HG02678 (cell line): ENCODE data around the gene CORO2B.

Source experiments
- ATAC-seq: cut with Tn5 transposase; IDR thresholded peaks from one replicate; pipeline ENCODE4 v1.9.1; 2021; ENCODE audit warnings: mild to moderate bottlenecking, moderate library complexity; ENCODE audit not compliant: unreplicated experiment

The CORO2B gene

DNA sequence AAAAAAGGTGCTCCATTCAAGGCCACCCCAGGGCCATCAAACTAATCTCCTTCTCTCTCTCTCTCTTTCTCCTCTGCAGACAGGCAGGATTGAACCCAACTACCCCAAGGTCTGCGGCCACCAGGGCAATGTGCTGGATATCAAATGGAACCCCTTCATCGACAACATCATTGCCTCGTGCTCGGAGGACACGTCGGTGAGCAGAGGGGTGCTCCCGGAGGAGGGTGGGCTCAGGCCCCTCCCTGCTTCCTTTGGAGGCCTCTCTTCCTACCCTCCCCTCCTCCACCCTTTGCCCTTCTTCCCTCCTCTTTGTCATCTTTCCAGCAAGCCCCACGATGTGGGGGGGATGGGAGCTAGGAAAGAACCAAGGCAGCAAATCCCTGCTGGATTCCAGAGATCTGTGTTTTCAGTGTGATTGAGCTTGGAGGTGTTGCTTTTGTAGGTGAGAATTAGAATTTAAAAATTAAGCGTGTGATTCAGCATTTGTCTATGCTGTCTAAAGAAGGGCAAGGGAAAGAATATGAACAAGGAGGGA, 116.3 kb downstream of the CORO2B start:
- no peak for ATAC-seq

DNA sequence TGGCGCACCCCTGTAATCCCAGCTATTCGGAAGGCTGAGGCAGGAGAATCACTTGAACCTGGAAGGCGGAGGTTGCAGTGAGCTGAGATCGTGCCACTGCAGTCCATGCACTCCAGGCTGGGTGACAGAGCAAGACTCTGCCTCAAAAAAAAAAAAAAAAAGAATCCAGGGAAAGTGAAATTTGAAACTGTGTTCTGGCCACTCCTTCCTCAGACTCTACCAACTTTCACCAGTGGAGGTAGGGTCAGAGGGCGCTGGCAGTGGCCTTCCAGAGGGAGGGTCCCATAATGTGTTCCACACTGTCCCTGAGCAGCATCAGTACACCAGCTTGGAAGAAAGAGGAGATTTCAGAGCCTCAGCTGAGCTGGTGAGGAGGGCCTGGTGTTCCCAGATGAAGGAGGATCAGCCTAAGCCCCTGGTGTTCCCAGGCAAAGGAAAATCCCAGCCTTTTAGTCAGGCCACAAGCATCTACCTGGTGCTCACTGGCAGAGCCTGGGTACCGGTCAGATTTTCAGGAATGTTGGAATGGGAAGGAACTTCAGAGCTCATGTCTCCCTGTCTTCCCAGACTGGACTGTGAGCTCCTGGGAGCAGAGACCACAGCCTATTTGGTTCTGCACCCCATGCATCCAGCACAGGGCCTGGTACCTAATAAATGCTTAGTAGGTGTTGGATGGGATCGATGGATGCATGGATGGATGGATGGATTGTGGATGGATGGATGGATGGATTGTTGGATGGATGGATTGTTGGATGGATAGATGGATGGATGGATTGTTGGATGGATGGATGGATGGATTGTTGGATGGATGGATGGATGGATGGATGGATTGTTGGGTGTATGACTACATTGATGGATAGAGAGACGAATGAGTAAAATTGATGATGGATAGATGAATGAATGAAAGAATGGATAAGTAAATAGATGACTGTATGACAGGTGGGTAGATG, 117.9 kb downstream of the CORO2B start:
- no peak for ATAC-seq

DNA sequence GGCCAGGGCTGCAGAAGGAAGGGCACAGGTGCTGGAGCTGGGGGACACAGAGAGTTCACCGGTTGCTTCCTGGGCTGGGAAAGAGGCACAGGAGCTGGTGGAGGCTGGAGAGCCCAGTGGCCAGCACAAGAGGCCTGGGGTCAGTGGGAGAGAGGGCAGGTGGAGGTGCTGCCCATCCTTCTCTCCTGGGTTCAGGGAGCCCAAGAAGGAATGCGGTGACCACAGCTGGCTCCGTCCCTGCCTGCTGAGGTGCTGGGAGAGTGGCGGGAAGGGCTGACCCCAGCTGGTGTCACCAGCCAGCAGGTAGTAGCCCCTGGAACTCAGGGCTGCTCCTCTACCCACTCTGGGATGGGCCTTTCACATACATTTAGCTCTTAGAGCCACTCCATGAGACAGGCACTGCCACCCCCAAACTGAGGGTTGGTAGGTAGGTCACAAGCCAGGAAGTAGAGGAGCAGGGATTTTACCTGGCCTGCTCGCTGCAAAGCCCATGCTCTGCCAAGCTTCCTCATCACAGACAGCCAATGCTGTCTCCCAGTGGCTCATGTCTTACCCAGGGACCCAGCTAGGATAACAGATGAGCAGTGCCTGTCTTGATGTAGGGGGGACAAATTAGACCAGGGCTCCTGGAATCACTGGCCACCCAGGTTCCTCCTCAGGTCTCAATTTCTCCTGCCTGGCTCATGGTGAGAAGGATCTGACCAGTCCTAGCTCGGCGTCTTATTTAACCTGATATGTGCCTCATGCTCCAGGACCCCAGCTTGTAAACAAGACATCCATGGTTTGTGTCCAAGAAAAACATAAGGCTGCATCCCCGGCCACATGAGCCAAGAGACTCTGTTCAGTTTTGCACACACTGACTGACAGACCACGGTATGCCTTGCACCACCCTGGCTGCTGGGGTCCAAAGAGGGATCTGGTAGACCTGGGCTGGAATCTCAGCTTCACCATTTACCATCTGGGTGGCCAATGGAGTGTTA, 119.2 kb downstream of the CORO2B start:
- ATAC-seq, result no peak

GRCh38 chr15:68698708-68699107, 119.9 kb downstream of the CORO2B start:
- no peak for ATAC-seq

GRCh38 chr15:68699124-68699880, 120.5 kb downstream of the CORO2B start:
- no peak for ATAC-seq

- no peak for ATAC-seq
Measured at GRCh38 chr15:68699881-68700454, 121.2 kb downstream of the CORO2B start.

DNA sequence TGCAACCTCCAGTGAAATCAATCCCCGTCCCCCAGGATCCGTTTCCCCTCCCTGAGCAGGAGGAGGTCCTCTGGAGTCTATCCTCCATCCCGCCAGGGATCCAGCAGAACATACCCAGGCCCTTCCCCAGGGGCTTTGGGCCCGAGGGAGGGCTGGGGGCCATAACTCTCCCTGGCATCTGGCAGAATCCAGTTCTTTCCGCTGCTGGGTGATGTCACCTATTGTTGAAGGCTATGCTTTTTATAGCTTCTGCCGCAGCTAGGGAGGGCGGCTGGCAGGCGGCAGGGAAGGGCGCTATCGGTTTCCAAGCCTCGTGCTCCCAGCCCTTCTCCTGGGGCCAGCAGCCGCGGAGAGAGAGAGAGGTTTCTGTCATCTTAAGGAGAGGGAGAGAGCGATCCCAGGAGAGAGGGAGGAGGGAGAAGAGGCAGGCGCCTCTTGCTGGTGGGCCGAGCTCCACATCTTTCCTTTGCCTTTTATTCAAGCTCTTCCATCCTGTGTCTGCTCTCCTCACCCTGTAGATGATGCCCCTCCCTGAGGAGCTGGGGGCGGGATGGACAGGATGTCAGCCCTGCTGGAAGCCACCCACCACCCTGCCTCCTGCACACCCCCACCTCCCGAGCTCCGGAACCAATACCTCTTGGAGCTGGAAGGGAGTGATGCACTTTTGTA, 121.8 kb downstream of the CORO2B start:
- ATAC-seq, result no peak

DNA sequence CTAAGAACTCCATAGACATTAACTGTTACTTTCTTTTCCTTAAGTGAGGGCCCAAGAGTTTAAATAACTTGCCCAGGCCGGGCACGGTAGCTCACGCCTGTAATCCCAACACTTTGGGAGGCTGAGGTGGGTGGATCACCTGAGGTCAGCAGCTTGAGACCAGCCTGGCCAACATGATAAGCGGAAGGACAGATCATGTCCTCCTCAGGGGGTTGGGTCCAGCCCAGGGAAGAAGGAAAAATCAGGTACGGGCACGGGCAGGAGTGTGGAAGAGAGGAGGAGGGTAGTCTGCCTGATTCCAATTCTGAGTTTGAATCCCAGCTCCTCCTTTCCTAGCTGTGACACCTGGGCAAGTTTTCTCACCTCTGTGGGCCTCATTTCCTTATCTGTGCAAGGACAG, 123.1 kb downstream of the CORO2B start:
- ATAC-seq, result no peak

GRCh38 chr15:68704496-68705021, 125.8 kb downstream of the CORO2B start:
- no peak for ATAC-seq

GRCh38 chr15:68706256-68706655, 127.5 kb downstream of the CORO2B start:
- no peak for ATAC-seq

DNA sequence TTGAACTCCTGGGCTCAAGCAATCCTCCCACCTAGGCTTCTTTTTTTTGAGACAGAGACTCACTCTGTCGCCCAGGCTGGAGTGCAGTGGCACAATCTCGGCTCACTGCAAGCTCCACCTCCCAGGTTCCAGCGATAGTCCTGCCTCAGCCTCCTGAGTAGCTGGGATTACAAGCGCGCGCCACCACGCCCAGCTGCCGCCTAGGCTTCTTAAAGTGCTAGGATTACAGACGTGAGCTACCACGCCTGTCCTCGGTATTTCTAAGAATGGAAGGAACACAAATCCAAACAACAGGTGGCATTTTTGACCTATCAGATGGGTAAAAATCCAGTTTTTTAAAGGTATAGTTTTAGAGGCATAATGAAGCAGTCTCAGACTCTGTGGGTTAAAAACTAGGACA, 128.1 kb downstream of the CORO2B start:
- ATAC-seq, result no peak

- ATAC-seq, result no peak
Measured at GRCh38 chr15:68707386-68707785, 128.6 kb downstream of the CORO2B start.

DNA sequence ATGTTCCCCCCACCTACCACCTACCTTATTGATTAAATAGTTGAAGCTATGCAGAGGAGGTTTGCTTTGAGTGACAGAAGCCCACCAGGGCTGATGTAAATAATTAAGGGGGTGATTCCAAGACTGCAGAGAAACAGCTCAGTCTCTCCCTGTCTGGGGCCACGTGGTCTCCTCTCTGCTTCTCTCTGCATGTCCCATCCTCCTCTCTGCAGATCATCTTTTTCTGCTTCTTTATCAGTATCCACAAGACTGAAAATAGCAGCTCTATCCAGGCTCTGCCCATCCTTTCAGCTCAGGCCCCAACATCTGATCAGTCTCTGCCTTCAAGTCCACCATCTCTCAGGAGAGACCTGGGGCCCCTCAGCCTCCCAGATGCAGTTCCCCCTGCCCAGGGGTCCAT, 131.1 kb downstream of the CORO2B start:
- no peak for ATAC-seq

- ATAC-seq, result no peak
Measured at GRCh38 chr15:68710536-68710935, 131.7 kb downstream of the CORO2B start.

GRCh38 chr15:68711406-68711805, 132.6 kb downstream of the CORO2B start:
- ATAC-seq, result no peak

DNA sequence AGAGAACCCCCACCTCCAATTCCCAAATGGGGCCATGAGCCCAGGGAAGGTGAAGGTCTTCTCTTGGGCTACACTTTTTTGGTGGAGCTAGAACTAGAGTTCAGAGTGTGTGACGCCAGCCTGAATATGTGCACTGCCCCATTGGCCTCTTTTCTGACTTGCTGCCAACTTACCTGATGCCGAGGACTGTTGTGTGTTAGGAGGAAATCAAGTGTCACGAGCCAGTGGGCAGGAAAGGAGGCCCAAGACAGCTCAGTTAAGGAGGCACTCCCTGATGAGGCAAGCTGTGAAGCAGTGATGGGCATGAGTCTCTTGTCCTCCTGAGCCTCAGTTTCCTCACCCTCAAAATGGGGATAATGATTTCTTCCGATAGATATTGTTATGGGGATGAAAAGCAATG, 134.1 kb downstream of the CORO2B start:
- ATAC-seq, result no peak

DNA sequence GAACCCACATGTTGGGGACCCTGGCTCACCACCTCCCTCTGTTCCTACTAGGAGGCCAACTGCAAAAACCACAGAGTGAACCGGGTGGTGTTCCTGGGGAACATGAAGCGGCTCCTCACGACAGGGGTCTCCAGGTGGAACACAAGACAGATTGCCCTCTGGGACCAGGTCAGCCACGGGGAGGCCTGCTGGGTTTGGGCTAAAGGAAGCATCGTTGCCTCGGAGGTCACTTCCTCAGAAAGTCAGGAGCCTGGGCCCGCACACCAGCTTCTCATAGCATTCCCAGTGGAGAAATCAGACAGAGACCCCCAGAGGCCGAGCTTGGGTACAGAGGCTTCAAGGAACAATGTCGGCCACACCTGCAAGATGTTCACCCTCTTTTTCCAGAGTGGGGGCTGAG, 135.1 kb downstream of the CORO2B start:
- ATAC-seq, result no peak

DNA sequence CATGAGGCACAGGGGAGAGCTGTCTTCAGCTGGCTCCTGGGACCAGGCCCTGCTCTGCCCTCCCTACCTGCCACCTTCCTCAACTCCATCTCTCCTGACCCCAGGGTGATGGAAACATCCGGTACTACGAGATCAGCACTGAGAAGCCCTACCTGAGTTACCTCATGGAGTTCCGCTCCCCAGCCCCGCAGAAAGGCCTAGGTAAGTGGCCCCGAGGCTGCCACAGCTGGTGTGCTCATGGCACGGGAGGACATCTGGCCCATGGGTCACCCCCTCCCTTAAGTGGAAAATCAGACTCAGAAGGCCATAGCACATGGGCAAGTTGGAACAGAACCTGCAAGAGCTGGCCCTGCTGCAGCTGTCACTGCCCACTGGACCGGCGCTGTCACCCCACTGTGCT, 136.3 kb downstream of the CORO2B start:
- ATAC-seq, result no peak

DNA sequence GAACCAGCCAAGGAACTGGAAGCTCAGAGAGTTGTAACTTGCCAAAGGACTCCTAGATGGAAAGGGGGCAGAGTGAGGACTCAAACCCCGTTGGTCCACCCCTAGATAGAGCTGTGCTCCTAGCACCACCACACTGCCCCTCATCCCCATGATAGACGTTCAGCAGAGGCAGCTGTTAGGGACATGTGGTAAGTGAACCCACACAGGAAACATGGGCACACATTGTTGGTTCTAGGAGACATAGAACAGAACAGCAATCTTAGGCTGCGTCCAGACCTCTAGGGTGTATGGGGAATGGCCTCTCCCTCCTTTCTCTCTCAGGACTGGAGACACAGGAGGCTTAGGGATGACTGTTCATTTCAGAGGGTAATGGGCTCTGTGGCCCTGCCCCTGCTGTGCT, 139.2 kb downstream of the CORO2B start:
- no peak for ATAC-seq
